SK-N-SH (cell line): ENCODE data around the gene NOMO2.
"Not testable (repeated sequence)": the region's sequence is repeated elsewhere in the genome, so short reads cannot be mapped to it uniquely, and the experiment has no call there.

ENCODE experiments used
- CHD2 ChIP-seq: fragments of 150-350 bp; IDR thresholded peaks from 2 replicates; pipeline ENCODE4 v1.6.1; 2018; ENCODE audit warnings: low read length; ENCODE audit not compliant: partially characterized antibody
- CTCF ChIP-seq: fragments of 200-600 bp; sonication (generic); IDR thresholded peaks from 2 replicates; pipeline ENCODE4 v1.6.1; 2017; ENCODE audit warnings: antibody characterized with exemption, mild to moderate bottlenecking, moderate library complexity
- GABPA ChIP-seq: IDR thresholded peaks from 2 replicates; pipeline ENCODE4 v1.4.0; 2012; ENCODE audit warnings: low read depth, mild to moderate bottlenecking
- TCF12 ChIP-seq: IDR thresholded peaks from 2 replicates; pipeline ENCODE4 v1.4.0; 2012
- TF ChIP-seq, protein P1 (sequence below): IDR thresholded peaks from 2 replicates; pipeline ENCODE4; 2012

- not testable (repeated sequence) for TF ChIP-seq GABPA, CTCF, CHD2, TCF12
- TF ChIP-seq, protein P1, sequence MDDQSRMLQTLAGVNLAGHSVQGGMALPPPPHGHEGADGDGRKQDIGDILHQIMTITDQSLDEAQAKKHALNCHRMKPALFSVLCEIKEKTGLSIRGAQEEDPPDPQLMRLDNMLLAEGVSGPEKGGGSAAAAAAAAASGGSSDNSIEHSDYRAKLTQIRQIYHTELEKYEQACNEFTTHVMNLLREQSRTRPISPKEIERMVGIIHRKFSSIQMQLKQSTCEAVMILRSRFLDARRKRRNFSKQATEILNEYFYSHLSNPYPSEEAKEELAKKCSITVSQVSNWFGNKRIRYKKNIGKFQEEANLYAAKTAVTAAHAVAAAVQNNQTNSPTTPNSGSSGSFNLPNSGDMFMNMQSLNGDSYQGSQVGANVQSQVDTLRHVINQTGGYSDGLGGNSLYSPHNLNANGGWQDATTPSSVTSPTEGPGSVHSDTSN = not testable (repeated sequence)
These were observed 40.3 kb downstream of the NOMO2 start for GRCh38 chr16:18521445-18522181.
